Measurements from ENCODE around the gene GSTK1. TPM values are rescaled to one million over a fixed set of nuclear protein-coding genes. Genes with fewer than 3 reads are reported as not detected.

GSTK1 gene
- total and polyA plus RNA-seq, 10 of the 15 experiments (the other 5 are each of a cell fraction or from before 2014, with no cell fraction given): 76.2 to 166 (median 127) TPM

GRCh38 chr7:143286522-143286890, 23.3 kb downstream of the GSTK1 start (continued):
- TF ChIP-seq SKIL (IDR thresholded peaks at IDR 0.05; ENCODE audit: low read depth, poor library complexity, severe bottlenecking) (no peak), SUPT20H (IDR thresholded peaks at IDR 0.05; ENCODE audit: borderline replicate concordance, control insufficient read depth, low read depth, low read length) (no peak), ATF3 (IDR thresholded peaks at IDR 0.05; ENCODE audit: borderline replicate concordance, extremely low read depth, low read depth, low read length) (no peak), NFIC (IDR thresholded peaks at IDR 0.05; ENCODE audit: low read depth, low read length) (no peak), DPF2 (IDR thresholded peaks at IDR 0.05) (no peak), CHD1 (IDR thresholded peaks at IDR 0.05; ENCODE audit: low read depth, low read length) (no peak)
- TF ChIP-seq, protein P1, sequence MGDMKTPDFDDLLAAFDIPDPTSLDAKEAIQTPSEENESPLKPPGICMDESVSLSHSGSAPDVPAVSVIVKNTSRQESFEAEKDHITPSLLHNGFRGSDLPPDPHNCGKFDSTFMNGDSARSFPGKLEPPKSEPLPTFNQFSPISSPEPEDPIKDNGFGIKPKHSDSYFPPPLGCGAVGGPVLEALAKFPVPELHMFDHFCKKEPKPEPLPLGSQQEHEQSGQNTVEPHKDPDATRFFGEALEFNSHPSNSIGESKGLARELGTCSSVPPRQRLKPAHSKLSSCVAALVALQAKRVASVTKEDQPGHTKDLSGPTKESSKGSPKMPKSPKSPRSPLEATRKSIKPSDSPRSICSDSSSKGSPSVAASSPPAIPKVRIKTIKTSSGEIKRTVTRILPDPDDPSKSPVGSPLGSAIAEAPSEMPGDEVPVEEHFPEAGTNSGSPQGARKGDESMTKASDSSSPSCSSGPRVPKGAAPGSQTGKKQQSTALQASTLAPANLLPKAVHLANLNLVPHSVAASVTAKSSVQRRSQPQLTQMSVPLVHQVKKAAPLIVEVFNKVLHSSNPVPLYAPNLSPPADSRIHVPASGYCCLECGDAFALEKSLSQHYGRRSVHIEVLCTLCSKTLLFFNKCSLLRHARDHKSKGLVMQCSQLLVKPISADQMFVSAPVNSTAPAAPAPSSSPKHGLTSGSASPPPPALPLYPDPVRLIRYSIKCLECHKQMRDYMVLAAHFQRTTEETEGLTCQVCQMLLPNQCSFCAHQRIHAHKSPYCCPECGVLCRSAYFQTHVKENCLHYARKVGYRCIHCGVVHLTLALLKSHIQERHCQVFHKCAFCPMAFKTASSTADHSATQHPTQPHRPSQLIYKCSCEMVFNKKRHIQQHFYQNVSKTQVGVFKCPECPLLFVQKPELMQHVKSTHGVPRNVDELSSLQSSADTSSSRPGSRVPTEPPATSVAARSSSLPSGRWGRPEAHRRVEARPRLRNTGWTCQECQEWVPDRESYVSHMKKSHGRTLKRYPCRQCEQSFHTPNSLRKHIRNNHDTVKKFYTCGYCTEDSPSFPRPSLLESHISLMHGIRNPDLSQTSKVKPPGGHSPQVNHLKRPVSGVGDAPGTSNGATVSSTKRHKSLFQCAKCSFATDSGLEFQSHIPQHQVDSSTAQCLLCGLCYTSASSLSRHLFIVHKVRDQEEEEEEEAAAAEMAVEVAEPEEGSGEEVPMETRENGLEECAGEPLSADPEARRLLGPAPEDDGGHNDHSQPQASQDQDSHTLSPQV (IDR thresholded peaks at IDR 0.05): no peak
- TF ChIP-seq, protein P2, sequence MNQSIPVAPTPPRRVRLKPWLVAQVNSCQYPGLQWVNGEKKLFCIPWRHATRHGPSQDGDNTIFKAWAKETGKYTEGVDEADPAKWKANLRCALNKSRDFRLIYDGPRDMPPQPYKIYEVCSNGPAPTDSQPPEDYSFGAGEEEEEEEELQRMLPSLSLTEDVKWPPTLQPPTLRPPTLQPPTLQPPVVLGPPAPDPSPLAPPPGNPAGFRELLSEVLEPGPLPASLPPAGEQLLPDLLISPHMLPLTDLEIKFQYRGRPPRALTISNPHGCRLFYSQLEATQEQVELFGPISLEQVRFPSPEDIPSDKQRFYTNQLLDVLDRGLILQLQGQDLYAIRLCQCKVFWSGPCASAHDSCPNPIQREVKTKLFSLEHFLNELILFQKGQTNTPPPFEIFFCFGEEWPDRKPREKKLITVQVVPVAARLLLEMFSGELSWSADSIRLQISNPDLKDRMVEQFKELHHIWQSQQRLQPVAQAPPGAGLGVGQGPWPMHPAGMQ (IDR thresholded peaks at IDR 0.05; ENCODE audit: borderline replicate concordance): no peak
